ENCODE data around the gene ZNF236.

DNA sequence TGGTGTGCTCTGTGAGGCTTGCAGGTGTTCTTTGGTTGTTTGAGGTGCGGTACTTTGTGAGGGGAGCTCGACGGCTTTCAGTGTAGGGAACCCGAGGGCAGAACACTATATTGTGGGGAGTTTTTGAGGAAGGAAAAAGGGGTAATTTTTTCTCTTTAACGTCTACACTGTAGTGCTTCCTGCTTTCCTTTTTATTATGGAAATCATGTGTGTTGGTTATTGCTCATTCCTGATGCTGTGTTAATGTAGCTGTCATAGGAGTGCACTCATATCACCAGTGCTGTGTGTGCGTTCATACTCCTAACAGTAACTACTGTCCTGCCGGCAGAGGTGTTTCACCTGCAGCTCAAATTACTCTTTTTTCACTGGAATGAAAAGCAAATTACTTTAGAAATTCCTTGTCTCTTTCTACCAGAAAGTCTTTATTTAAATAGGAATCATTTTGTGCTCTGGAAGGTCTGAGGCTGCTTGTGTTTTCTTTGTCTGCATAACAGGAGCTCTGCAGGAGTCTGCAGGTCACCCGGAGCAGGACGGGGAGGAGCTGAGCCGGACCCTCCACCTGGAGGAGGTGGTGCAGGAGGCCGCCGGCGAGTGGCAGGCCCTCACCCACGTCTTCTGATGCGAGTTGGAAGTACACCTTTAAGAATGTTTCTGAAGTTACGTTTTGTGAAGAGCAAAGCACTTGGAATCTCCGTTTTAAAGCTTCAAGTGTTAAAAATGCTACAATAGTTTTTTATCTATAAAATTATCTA, 145.5 kb downstream of the ZNF236 start:
- TF ChIP-seq CTCF (IDR thresholded peaks at IDR 0.05) (no peak), CEBPB (IDR thresholded peaks at IDR 0.05) (no peak), REST (IDR thresholded peaks at IDR 0.05) (no peak), EP300 (IDR thresholded peaks at IDR 0.05) (no peak), POLR2AphosphoS2 (conservative IDR thresholded peaks at IDR 0.05; ENCODE audit: low read length) (no peak), PHF8 (IDR thresholded peaks at IDR 0.05; ENCODE audit: borderline replicate concordance, low read depth) (no peak), GATA3 (IDR thresholded peaks at IDR 0.05; ENCODE audit: borderline replicate concordance) (no peak), ELK1 (IDR thresholded peaks at IDR 0.05; ENCODE audit: low read depth, low read length) (no peak), POLR2A (IDR thresholded peaks at IDR 0.05; ENCODE audit: low read length) (no peak)

Measured in A549 (cell line).